ENCODE results near the gene RPL28. TPM values are rescaled to one million over a fixed set of nuclear protein-coding genes. Genes with fewer than 3 reads are reported as not detected.
A peak's percentile ranks its signal among the peaks of the same experiment; 100 is the strongest.

RPL28 gene
- total and polyA plus RNA-seq, 10 of the 15 experiments (the other 5 are each of a cell fraction or from before 2014, with no cell fraction given): 260 to 3,542 (median 891) TPM

DNA sequence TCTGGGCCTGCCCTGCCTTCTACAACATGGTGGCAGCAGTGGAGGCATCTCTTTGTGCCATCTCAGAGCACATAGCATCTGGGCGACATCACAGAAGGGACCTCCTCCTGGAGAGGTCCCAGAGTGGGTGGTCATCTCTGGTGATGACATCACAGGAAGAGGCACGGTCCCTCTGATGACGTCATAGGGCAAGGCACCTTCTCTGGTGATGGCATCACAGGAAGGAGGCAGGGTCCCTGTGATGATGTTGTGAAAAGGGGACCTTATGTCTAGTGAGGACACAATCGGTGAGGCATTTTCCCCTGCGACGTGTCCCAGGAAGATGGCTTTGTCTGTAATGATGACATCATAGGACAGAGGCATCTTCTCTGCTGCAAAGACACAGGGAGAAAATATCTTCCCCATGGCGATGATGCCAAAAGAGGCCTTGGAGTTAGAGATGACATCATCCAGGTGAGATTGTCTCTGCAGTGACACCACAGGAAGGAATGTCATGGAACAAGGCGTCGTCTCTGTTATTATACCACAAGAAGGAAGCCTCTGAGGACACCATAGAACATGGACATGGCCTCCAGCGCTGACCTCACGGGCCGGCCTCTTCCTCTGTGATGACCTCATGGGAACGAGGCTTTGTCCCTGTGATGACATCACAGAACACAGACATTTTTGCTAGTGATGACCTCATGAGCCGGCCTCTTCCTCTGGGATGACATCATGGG is 46.7 kb downstream of the RPL28 start:
- DNase-seq (ENCODE audit: low read depth, low spot score): no peak
- in situ Hi-C loops (cut with MboI) (no loop called here), intact Hi-C loops (cut with micrococcal nuclease; ENCODE audit: unreplicated experiment) (no loop called here)
- 46% methylated on average over 14 of the region's 14 CpGs for WGBS (ENCODE audit: insufficient coverage, insufficient replicate concordance, low lambda C conversion rate, missing lambda C conversion rate)
- ATAC-seq: no peak
- no peaks in the 10 kb centered on the region for H4K20me1 ChIP-seq (ENCODE audit: control insufficient read depth, insufficient read depth)
- POLR2A ChIA-PET: no interaction called here
- H3K36me3 ChIP-seq (ENCODE audit: control insufficient read depth in 2 of 2, insufficient read depth in 2 of 2, low read length in 1 of 2): no peaks in the 10 kb centered on the region
- RAD21 ChIA-PET (ENCODE audit: unreplicated experiment): no interaction called here
- SMC1A ChIA-PET (ENCODE audit: uncharacterized antibody, unreplicated experiment): no interaction called here
- no peak overlapping the region for H3K4me2 ChIP-seq (ENCODE audit: control insufficient read depth, insufficient read depth)
- no peaks in the 10 kb centered on the region; the same call in 2 of the 3 replicates for H3K9me3 ChIP-seq (replicated peaks; ENCODE audit: control insufficient read depth, insufficient read depth, low read length)
- no peak overlapping the region for H3K4me3 ChIP-seq
- H3K27me3 ChIP-seq (replicated peaks in 1 of 2; ENCODE audit: control insufficient read depth in 2 of 2, insufficient read depth in 2 of 2, low read length in 1 of 2): no peaks in the 10 kb centered on the region
- no peak for FAIRE-seq
- no peaks in the 10 kb centered on the region for H3K79me2 ChIP-seq (ENCODE audit: control insufficient read depth, insufficient read depth, low read length)
- no peak overlapping the region for H3K9ac ChIP-seq (ENCODE audit: control insufficient read depth, insufficient read depth, low read length)
- CTCF ChIA-PET: no interaction called here
- no peaks in the 10 kb centered on the region; the same call in 1 of the 2 replicates for H3K4me1 ChIP-seq (ENCODE audit: control insufficient read depth, insufficient read depth, low read length)
- no peak overlapping the region for H3K27ac ChIP-seq (ENCODE audit: control insufficient read depth, insufficient read depth)
- no peak for TF ChIP-seq BCL11A (IDR thresholded peaks at IDR 0.05; ENCODE audit: low read depth, low read length)
- TF ChIP-seq MEF2A (IDR thresholded peaks at IDR 0.05; ENCODE audit: insufficient read depth, low read depth, low read length): no peak
- TF ChIP-seq MXI1 (IDR thresholded peaks at IDR 0.05; ENCODE audit: low read depth, low read length): no peak
- TF ChIP-seq, protein P1, sequence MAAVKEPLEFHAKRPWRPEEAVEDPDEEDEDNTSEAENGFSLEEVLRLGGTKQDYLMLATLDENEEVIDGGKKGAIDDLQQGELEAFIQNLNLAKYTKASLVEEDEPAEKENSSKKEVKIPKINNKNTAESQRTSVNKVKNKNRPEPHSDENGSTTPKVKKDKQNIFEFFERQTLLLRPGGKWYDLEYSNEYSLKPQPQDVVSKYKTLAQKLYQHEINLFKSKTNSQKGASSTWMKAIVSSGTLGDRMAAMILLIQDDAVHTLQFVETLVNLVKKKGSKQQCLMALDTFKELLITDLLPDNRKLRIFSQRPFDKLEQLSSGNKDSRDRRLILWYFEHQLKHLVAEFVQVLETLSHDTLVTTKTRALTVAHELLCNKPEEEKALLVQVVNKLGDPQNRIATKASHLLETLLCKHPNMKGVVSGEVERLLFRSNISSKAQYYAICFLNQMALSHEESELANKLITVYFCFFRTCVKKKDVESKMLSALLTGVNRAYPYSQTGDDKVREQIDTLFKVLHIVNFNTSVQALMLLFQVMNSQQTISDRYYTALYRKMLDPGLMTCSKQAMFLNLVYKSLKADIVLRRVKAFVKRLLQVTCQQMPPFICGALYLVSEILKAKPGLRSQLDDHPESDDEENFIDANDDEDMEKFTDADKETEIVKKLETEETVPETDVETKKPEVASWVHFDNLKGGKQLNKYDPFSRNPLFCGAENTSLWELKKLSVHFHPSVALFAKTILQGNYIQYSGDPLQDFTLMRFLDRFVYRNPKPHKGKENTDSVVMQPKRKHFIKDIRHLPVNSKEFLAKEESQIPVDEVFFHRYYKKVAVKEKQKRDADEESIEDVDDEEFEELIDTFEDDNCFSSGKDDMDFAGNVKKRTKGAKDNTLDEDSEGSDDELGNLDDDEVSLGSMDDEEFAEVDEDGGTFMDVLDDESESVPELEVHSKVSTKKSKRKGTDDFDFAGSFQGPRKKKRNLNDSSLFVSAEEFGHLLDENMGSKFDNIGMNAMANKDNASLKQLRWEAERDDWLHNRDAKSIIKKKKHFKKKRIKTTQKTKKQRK (IDR thresholded peaks at IDR 0.05; ENCODE audit: low read depth, low read length): no peak
- no peak for TF ChIP-seq RELA (IDR thresholded peaks at IDR 0.05; ENCODE audit: borderline replicate concordance, partially characterized antibody)
- no peak for TF ChIP-seq RAD51 (IDR thresholded peaks at IDR 0.05)
- peak; percentile 44 for TF ChIP-seq ATF7 (IDR thresholded peaks at IDR 0.05; ENCODE audit: low read depth)
- TF ChIP-seq CREB1 (IDR thresholded peaks at IDR 0.05; ENCODE audit: low read depth): peak; percentile 54; the same call in 1 of the 2 replicates
- no peak for TF ChIP-seq POU2F2 (IDR thresholded peaks at IDR 0.05; ENCODE audit: borderline replicate concordance, low read depth, low read length)
- TF ChIP-seq HCFC1 (IDR thresholded peaks at IDR 0.05; ENCODE audit: low read length): no peak
- no peak for TF ChIP-seq DPF2 (IDR thresholded peaks at IDR 0.05)
- TF ChIP-seq CREM (IDR thresholded peaks at IDR 0.05; ENCODE audit: low read depth): peak; percentile 49; the same call in 1 of the 2 replicates
- TF ChIP-seq YBX1 (IDR thresholded peaks at IDR 0.05): no peak
- no peak overlapping the region for H2AFZ ChIP-seq (ENCODE audit: control insufficient read depth, low read depth, low read length)
- no TSS peak for BruUV-seq (replicated peaks)
